ENCODE data around the gene ERC1.

DNA sequence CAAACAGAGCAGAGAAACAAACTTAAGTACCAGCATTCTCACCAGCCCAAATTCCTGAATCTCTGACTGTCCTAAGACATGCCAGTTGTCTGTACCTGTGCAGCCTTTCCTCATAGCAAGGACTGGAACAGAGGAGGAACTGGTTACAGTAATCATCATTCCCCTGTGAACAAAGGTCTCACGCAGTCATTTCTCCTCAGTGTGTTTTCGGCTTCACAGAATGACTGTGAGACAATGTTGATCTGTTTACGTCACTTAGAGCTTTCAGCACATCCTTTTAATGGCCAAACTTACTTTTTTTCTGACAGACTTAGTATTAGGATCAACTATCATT lies 434.3 kb downstream of the ERC1 start:
- TF ChIP-seq POLR2A (IDR thresholded peaks at IDR 0.05): no peak
- TF ChIP-seq, protein P1, sequence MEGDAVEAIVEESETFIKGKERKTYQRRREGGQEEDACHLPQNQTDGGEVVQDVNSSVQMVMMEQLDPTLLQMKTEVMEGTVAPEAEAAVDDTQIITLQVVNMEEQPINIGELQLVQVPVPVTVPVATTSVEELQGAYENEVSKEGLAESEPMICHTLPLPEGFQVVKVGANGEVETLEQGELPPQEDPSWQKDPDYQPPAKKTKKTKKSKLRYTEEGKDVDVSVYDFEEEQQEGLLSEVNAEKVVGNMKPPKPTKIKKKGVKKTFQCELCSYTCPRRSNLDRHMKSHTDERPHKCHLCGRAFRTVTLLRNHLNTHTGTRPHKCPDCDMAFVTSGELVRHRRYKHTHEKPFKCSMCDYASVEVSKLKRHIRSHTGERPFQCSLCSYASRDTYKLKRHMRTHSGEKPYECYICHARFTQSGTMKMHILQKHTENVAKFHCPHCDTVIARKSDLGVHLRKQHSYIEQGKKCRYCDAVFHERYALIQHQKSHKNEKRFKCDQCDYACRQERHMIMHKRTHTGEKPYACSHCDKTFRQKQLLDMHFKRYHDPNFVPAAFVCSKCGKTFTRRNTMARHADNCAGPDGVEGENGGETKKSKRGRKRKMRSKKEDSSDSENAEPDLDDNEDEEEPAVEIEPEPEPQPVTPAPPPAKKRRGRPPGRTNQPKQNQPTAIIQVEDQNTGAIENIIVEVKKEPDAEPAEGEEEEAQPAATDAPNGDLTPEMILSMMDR (IDR thresholded peaks at IDR 0.05): no peak
- no peak for TF ChIP-seq EP300 (IDR thresholded peaks at IDR 0.05)

Measured in tibial nerve (tissue), 4 donors.